Neural crest cell (in vitro differentiated cells): ENCODE measurements around the gene KPTN. TPM values are rescaled to one million over a fixed set of nuclear protein-coding genes. Genes with fewer than 3 reads are reported as not detected.

Source experiments
- DNase-seq: peaks from one replicate; pipeline ENCODE4 v3.0.0; 2021; ENCODE audit warnings: low read depth, mixed read lengths, low spot score
- H3K27ac Mint-ChIP-seq: one replicate; pipeline ENCODE4 v1.8.0; 2021; ENCODE audit warnings: mild to moderate bottlenecking, mixed read lengths; ENCODE audit not compliant: unreplicated experiment
- H3K27me3 Mint-ChIP-seq: 2 replicates; pipeline ENCODE4 v1.8.0; 2021; ENCODE audit warnings: low read depth, mild to moderate bottlenecking, mixed read lengths
- H3K36me3 Mint-ChIP-seq: 2 replicates; pipeline ENCODE4 v1.8.0; 2021; ENCODE audit warnings: low read depth, mild to moderate bottlenecking, mixed read lengths
- H3K4me1 Mint-ChIP-seq: 2 replicates; pipeline ENCODE4 v1.8.0; 2021; ENCODE audit warnings: mixed read lengths
- H3K4me3 Mint-ChIP-seq: one replicate; pipeline ENCODE4 v1.8.0; 2021; ENCODE audit warnings: mild to moderate bottlenecking, mixed read lengths
- H3K9me3 Mint-ChIP-seq: 2 replicates; pipeline ENCODE4 v1.8.0; 2021; ENCODE audit warnings: mixed read lengths
- total RNA-seq: library from RNA; stranded (reverse); gene quantifications from 2 replicates; pipeline ENCODE4 v1.2.1, GENCODE V29; 2021
- TF ChIP-seq, protein P1 (sequence below): fragments of 200-600 bp; sonication (generic); conservative IDR thresholded peaks from 2 replicates; pipeline ENCODE4 v1.5.0; 2021; ENCODE audit warnings: antibody characterized with exemption, mild to moderate bottlenecking

Gene KPTN
- total RNA-seq, 1 donor from 2014 or later: 30.2 TPM

DNA sequence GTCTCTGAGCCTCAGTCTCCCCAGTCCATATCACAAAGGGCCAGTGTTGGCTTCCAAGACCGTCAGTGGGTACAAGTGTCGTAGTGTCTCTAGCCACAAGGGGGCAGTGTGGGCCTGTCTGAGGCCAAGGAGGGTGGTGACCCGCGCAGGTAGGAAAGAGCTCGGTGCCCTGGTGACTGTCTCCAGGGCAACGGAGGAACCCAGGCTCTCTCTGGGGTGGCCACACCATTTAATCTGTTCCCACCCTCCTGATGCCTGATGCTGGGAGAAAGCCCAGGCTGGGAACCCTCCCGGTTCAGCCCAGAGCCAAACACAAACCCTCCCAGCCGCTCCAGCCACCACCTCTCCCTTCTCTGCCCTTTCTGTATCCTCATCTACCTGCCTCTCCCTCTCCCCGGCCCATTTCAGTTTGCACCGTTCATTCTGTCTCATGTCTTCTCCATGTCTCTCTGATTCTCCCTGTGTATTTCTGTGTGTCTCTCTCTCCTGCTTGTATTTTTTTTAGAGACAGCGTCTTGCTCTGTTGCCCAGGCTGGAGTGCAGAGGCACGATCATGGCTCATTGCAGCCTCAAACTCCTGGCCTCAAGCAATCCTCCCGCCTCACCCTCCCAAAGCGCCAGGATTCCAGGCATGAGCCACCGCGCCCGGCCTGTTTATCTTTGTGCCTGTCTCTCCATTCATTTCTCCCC is 47.2 kb downstream of the KPTN start:
- DNase-seq: peak; percentile 90
- Mint-ChIP-seq H3K4me3 (no peak overlapping the region), H3K27ac (no peak overlapping the region), H3K4me1 (peaks cover 8% of the 10 kb centered on the region), H3K9me3 (no peaks in the 10 kb centered on the region), H3K27me3 (peaks cover 38% of the 10 kb centered on the region), H3K36me3 (no peaks in the 10 kb centered on the region)
- TF ChIP-seq, protein P1, sequence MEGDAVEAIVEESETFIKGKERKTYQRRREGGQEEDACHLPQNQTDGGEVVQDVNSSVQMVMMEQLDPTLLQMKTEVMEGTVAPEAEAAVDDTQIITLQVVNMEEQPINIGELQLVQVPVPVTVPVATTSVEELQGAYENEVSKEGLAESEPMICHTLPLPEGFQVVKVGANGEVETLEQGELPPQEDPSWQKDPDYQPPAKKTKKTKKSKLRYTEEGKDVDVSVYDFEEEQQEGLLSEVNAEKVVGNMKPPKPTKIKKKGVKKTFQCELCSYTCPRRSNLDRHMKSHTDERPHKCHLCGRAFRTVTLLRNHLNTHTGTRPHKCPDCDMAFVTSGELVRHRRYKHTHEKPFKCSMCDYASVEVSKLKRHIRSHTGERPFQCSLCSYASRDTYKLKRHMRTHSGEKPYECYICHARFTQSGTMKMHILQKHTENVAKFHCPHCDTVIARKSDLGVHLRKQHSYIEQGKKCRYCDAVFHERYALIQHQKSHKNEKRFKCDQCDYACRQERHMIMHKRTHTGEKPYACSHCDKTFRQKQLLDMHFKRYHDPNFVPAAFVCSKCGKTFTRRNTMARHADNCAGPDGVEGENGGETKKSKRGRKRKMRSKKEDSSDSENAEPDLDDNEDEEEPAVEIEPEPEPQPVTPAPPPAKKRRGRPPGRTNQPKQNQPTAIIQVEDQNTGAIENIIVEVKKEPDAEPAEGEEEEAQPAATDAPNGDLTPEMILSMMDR: peak; percentile 95

DNA sequence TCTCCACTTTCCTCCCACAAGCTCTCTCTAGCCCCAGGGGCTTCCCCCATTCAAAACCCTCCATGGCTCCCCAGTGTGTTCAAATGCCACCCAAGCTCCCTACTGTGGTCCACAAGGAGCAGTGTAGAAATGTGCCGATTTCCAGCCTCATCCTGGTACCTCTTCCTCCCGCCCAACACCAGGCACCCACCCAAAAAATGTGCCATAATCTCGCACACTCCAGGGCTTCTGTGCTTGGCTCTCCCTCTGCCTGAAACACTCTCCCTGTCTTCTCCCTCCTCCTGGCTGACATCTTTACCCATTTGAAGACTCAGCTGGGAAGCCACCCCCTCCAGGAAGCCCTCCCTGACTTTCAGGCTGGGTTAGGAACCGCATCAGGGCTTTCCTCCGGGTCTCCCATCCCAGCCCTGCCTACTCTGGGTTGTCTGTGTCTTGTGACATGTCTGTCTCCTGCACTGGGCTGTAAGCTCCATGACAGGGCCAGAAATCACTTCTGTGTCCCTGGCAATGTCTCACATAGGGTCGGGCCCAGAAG is 48.1 kb downstream of the KPTN start:
- Mint-ChIP-seq H3K36me3 (no peaks in the 10 kb centered on the region), H3K9me3 (no peaks in the 10 kb centered on the region), H3K4me1 (peaks cover 8% of the 10 kb centered on the region), H3K4me3 (no peak overlapping the region), H3K27me3 (peaks cover 35% of the 10 kb centered on the region), H3K27ac (no peak overlapping the region)
- DNase-seq: no peak
- TF ChIP-seq, protein P1: no peak

DNA sequence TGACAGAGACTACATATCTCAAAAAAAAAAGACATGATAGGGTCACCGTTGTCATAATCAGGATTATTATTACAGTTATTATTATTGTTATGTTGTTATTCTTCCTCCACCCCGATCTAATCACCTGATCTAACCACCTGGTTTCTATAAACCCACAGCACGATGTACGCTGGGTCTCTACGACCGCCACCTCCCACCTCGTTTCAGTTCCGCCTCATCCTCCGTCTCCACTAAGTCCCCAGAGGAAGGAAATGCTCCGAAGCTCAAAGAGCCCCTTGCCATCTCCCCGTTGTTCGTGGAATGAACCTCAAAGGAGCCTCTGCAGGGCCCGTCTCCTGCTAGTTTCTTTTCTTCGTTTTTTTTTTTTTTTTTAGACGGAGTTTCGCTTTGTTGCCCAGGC is 48.8 kb downstream of the KPTN start:
- TF ChIP-seq, protein P1: no peak
- peaks cover 37% of the 10 kb centered on the region for H3K27me3 Mint-ChIP-seq
- H3K36me3 Mint-ChIP-seq: no peaks in the 10 kb centered on the region
- no peaks in the 10 kb centered on the region for H3K9me3 Mint-ChIP-seq
- no peak for DNase-seq
- H3K27ac Mint-ChIP-seq: no peak overlapping the region
- H3K4me1 Mint-ChIP-seq: peaks cover 8% of the 10 kb centered on the region
- no peak overlapping the region for H3K4me3 Mint-ChIP-seq

DNA sequence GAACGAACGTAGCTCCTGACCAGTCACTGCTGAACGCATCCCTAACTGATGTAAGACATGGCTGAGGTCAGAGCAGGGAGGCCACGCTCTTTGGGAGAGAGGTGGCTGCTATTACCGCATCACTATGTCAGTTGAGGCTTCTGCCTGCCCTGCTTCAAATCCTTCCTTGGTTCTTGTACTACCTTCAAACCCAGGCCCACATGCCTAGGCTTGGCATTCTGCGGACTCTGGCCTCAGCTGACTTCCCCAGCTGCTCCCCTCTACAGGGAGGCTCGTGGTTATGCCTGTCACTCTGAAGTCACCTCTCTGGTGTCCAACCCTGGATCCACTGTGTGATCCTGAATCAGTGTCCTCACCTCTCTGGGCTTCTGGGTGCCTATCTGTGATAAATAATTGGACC is 49.9 kb downstream of the KPTN start:
- Mint-ChIP-seq H3K27ac (no peak overlapping the region), H3K27me3 (peaks cover 38% of the 10 kb centered on the region), H3K4me3 (no peak overlapping the region), H3K4me1 (peaks cover 8% of the 10 kb centered on the region), H3K36me3 (no peaks in the 10 kb centered on the region), H3K9me3 (no peaks in the 10 kb centered on the region)
- TF ChIP-seq, protein P1: no peak
- DNase-seq: no peak

DNA sequence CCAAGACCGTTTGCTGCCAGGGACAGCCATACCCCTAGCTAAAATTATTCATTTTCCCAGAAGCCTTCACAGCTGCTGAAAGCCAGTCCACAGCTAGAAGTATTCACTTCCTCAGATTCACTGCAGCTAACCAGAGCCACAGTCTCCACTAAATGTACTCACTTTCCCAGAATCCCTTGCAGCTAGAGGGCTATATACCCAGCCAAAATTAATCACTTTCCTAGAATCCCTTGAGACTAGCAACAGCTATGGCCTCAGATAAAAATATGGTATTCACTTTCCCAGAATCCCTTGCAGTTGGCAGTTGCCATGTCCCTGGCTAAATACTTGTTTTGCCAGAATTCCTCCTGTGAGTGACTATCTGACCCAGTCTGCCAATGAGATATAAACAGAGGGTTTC is 50.9 kb downstream of the KPTN start:
- Mint-ChIP-seq H3K27ac (no peak overlapping the region), H3K36me3 (no peaks in the 10 kb centered on the region), H3K4me1 (peaks cover 8% of the 10 kb centered on the region), H3K9me3 (no peaks in the 10 kb centered on the region), H3K27me3 (peaks cover 32% of the 10 kb centered on the region), H3K4me3 (no peak overlapping the region)
- DNase-seq: no peak
- TF ChIP-seq, protein P1: no peak
